Measurements from ENCODE around the gene LHX6.

DNA sequence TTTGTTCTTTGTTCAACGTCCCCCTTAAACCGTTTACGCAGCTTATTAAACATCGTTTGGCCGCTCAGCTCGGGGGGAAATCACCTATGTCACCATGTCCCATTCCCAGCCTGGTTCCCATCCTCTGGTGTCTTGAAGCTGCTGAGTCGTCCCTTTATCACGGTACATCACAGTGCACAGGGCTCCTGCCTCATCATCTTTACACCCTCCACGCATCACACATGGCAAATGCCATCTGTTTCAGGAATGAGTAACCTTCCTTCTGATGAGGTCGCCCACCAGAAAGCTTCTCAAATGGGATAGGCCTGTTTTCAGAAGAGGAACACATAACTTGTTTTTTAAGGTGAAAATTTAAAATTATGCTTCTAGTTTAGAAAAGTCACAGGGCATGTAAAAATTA is 7.9 kb upstream of the LHX6 start:
- TF ChIP-seq, protein P1, sequence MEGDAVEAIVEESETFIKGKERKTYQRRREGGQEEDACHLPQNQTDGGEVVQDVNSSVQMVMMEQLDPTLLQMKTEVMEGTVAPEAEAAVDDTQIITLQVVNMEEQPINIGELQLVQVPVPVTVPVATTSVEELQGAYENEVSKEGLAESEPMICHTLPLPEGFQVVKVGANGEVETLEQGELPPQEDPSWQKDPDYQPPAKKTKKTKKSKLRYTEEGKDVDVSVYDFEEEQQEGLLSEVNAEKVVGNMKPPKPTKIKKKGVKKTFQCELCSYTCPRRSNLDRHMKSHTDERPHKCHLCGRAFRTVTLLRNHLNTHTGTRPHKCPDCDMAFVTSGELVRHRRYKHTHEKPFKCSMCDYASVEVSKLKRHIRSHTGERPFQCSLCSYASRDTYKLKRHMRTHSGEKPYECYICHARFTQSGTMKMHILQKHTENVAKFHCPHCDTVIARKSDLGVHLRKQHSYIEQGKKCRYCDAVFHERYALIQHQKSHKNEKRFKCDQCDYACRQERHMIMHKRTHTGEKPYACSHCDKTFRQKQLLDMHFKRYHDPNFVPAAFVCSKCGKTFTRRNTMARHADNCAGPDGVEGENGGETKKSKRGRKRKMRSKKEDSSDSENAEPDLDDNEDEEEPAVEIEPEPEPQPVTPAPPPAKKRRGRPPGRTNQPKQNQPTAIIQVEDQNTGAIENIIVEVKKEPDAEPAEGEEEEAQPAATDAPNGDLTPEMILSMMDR (IDR thresholded peaks at IDR 0.05): no peak
- no peak for TF ChIP-seq POLR2A (IDR thresholded peaks at IDR 0.05)

All from tibial nerve (tissue), 3 donors.